Measurements from ENCODE around the gene APOL1. TPM values are rescaled to one million over a fixed set of nuclear protein-coding genes. Genes with fewer than 3 reads are reported as not detected.
"Not testable (repeated sequence)": the region's sequence is repeated elsewhere in the genome, so short reads cannot be mapped to it uniquely, and the experiment has no call there.

APOL1 gene
- 1 to 10 TPM; 5.0 to 9.4 TPM for total RNA-seq
- polyA plus RNA-seq (ENCODE audit: insufficient read depth, low read depth, low replicate concordance): 24.4 TPM
- long read RNA-seq, donor 1, partial matches to known transcripts: 0 of 1 reads
- long read RNA-seq, donor 1, other reads (novel, unspliced or antisense): 0 of 1 reads
- long read RNA-seq, donor 2: 0 reads

- H3K27ac ChIP-seq: peak within 1 kb of the TSS; percentile 75 to 81
- TF ChIP-seq CTCF (IDR thresholded peaks at IDR 0.05): no peak
- no peak for TF ChIP-seq POLR2A (IDR thresholded peaks at IDR 0.05)
- peak; percentile 63 for DNase-seq
- no peaks in the 10 kb centered on the region for H3K27me3 ChIP-seq
- H3K4me3 ChIP-seq: peak within 1 kb of the TSS; percentile 36 to 52
- intact Hi-C loops (cut with DNase I; ENCODE audit: low total_unique reads): no loop called here
- no peaks in the 10 kb centered on the region for H3K9me3 ChIP-seq
- H3K36me3 ChIP-seq (ENCODE audit: low read depth, missing control alignments): no peaks in the 10 kb centered on the region
- peaks cover 20% of the 10 kb centered on the region for H3K4me1 ChIP-seq
- 47 to 56% methylated on average over 8 to 10 of the region's 10 CpGs for WGBS, 2 donors
Observed at GRCh38 chr22:36252754-36253522, at the start of gene APOL1. APOL1 (plus strand) TSS chr22:36253133; CDS start chr22:36254956, 1,823 bp downstream.

DNA sequence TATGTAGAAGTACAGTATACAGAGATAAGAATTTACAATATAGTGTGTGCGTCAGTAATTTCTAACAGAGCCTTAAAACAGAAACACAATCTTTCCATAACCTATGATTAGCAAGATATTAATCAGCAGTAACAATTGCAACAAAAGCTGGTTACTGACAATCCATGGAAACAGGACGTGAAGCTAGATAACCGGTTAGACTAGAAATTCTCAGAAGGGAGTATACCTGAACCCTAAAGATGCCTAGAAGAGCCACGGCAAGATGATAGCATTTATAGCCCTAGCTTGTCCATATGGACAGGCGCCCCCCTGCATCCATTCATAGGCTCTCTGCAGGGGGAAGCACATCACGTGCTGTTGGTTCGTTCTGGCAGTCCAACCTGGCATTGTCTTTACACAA is 49.5 kb upstream of the APOL1 start:
- H3K4me1 ChIP-seq: peaks cover 19% of the 10 kb centered on the region
- intact Hi-C loops (cut with DNase I; ENCODE audit: low total_unique reads); H3K27ac ChIP-seq; H3K36me3 ChIP-seq (ENCODE audit: low read depth, missing control alignments); DNase-seq; H3K27me3 ChIP-seq; H3K4me3 ChIP-seq; H3K9me3 ChIP-seq: not testable (repeated sequence)
- whole genome bisulfite sequencing, 2 donors: 77 to 80% methylated on average over 7 of the region's 7 CpGs

DNA sequence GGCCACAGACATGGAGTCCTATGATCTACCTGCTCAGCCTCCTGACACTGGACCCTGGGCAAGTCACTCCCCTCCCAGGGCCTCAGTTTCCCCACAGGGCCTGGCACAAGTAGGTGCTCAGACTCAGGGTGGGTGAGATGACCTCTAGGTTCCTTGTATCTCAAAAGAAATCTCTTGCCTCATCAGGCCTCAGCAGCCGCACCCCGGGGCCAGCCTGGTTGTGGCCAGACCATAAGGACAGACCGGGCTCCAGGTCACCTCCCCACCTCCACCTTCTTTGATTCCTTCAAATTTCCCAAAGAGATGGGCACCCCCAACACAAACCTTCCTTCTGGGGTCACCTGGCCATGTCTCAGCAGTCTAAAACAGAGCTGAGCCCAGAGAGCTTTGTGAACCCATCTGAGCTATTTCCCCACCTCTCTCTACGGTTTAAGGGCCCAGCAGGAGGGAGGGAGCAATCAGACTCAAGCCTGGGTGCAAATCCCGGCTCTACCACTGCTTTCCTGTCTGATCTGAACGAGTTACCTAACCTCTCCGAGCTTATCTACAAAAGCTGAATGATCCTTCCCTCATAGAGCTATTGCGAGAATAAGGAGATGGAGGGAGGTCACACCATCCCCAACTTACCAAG is 48.8 kb upstream of the APOL1 start:
- no peaks in the 10 kb centered on the region for H3K36me3 ChIP-seq (ENCODE audit: low read depth, missing control alignments)
- H3K27me3 ChIP-seq: no peaks in the 10 kb centered on the region
- no peak overlapping the region for H3K4me3 ChIP-seq
- 83 to 89% methylated on average over 8 of the region's 8 CpGs for WGBS, 2 donors
- peaks cover 19% of the 10 kb centered on the region for H3K4me1 ChIP-seq
- intact Hi-C loops (cut with DNase I; ENCODE audit: low total_unique reads): no loop called here
- TF ChIP-seq POLR2A (IDR thresholded peaks at IDR 0.05) (no peak), CTCF (IDR thresholded peaks at IDR 0.05) (no peak)
- no peaks in the 10 kb centered on the region for H3K9me3 ChIP-seq
- no peak overlapping the region for H3K27ac ChIP-seq
- DNase-seq: no peak

GRCh38 chr22:36204632-36205015 is 48.3 kb upstream of the APOL1 start:
- peaks cover 19% of the 10 kb centered on the region for H3K4me1 ChIP-seq
- 89% methylated on average over 6 of the region's 6 CpGs for WGBS, 2 donors
- H3K36me3 ChIP-seq (ENCODE audit: low read depth, missing control alignments): no peaks in the 10 kb centered on the region
- intact Hi-C loops (cut with DNase I; ENCODE audit: low total_unique reads): no loop called here
- H3K27ac ChIP-seq: no peak overlapping the region
- no peak for DNase-seq
- no peaks in the 10 kb centered on the region for H3K27me3 ChIP-seq
- H3K4me3 ChIP-seq: no peak overlapping the region
- TF ChIP-seq POLR2A (IDR thresholded peaks at IDR 0.05) (no peak), CTCF (IDR thresholded peaks at IDR 0.05) (no peak)
- no peaks in the 10 kb centered on the region for H3K9me3 ChIP-seq

GRCh38 chr22:36205573-36205972 is 47.4 kb upstream of the APOL1 start:
- 80 to 96% methylated on average over 3 to 5 of the region's 5 CpGs for WGBS, 2 donors
- peaks cover 22% of the 10 kb centered on the region for H3K4me1 ChIP-seq
- H3K27ac ChIP-seq; H3K36me3 ChIP-seq (ENCODE audit: low read depth, missing control alignments); H3K4me3 ChIP-seq; H3K9me3 ChIP-seq; intact Hi-C loops (cut with DNase I; ENCODE audit: low total_unique reads); DNase-seq; H3K27me3 ChIP-seq: not testable (repeated sequence)

All from testis (tissue), 5 donors.